Breast epithelium (tissue), 3 donors: ENCODE data around the gene EPN2.
"Not testable (repeated sequence)": the region's sequence is repeated elsewhere in the genome, so short reads cannot be mapped to it uniquely, and the experiment has no call there.

Experiments
- POLR2A ChIP-seq: fragments of 450-650 bp; IDR thresholded peaks from one replicate; pipeline ENCODE4 v1.6.1; 2016; ENCODE audit warnings: antibody characterized with exemption, mild to moderate bottlenecking, moderate library complexity
- POLR2AphosphoS5 ChIP-seq, 3 donors: sonication (generic); formaldehyde crosslinking; IDR thresholded peaks; one replicate each; pipeline ENCODE4 v1.6.1; 2017; ENCODE audit warnings: antibody characterized with exemption in 3 of 3
- TF ChIP-seq, protein P1 (sequence below), 3 donors: fragments of 450-650 bp; IDR thresholded peaks; one replicate each; pipeline ENCODE4 v1.5.1; 2016 to 2017; ENCODE audit warnings: antibody characterized with exemption in 3 of 3, mild to moderate bottlenecking in 3 of 3, moderate library complexity in 3 of 3

DNA sequence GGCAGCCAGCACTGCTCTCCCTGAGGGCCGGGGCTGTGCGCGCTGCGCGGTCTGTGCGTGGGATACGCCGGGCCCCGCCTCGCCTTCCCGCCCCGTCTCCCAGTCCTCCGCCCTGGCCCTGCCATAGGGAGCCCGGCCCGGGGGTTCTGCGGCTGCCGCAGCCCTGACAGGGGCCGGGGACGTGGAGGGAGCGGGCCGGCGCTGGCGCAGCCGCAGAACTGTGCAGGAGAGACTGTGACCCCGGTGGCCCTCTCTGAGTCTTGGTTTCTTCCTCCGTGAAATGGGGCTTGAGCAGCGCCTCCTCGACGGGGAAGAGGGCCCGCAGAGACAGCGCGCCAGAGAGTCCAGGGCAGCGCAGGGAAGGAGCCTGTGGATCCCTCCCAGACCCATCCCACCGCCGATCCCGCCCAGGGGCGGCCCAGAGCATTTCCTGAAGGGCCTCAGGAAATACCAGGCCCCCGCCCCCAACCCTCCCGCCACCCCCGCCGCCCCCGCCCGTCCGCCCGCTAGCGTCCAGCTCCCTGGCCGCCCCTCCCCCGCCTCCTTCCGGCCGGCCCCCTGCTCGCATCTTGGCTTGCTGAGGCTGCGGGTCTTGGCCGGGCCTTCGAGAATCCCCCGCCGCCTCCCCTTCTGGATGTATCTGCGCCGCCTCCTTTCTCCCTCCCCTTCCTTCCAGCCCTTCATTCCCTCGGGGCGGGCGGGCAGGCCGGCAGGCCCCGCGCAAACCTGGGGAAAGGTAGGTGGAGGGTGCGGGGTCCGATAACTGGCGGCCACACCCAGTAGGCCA, 21.9 kb upstream of the EPN2 start:
- TF ChIP-seq, protein P1, sequence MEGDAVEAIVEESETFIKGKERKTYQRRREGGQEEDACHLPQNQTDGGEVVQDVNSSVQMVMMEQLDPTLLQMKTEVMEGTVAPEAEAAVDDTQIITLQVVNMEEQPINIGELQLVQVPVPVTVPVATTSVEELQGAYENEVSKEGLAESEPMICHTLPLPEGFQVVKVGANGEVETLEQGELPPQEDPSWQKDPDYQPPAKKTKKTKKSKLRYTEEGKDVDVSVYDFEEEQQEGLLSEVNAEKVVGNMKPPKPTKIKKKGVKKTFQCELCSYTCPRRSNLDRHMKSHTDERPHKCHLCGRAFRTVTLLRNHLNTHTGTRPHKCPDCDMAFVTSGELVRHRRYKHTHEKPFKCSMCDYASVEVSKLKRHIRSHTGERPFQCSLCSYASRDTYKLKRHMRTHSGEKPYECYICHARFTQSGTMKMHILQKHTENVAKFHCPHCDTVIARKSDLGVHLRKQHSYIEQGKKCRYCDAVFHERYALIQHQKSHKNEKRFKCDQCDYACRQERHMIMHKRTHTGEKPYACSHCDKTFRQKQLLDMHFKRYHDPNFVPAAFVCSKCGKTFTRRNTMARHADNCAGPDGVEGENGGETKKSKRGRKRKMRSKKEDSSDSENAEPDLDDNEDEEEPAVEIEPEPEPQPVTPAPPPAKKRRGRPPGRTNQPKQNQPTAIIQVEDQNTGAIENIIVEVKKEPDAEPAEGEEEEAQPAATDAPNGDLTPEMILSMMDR (IDR thresholded peaks at IDR 0.05), result not testable (repeated sequence)
- not testable (repeated sequence) for TF ChIP-seq POLR2A; POLR2AphosphoS5 (IDR thresholded peaks at IDR 0.05)
